Measurements from ENCODE around the gene ANKRD1.
"Not testable (repeated sequence)": the region's sequence is repeated elsewhere in the genome, so short reads cannot be mapped to it uniquely, and the experiment has no call there.

Gene ANKRD1

DNA sequence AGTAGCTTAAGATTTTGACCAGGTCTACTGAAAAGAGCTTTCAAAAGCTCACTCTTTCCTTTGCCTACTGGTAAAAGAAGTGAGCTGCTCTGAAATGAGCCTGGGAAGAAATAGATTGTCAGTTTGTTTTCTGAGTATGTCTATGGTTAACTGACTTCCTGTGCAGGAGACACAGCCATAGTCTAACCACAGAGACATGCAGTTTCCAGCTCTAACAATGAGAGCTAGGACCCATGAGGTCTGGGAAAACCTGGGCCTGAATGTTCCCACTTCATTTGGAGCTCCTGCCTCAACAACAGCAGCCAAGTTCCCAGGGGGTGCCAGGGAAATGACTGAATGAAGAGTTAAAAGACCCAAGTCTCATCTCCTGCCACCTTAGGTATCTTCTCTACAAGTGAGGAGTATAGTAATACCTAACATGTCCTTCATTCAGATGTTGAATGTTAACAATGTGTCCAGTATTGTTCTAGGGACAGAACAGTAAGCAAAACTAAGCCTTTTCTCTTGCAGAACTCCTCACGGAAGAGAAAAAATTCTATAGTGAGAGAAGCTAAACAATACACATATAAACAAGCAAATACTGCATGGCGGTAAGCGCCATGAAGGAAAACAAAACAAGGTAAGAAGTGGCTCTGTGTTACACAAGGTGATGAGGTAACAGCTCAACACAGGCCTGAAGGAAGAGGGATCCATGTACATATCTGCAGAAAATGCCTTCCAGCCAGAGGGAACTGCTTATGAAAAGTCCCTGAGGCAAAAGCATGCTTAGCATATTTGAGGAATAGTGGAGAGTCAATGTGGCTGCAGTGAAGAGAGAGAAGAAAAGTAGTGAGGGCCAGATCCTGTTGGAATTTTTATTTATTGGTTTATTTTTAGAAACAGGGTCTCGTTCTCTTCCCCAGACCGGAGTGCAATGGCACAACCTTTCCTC is 26.4 kb upstream of the ANKRD1 start:
- DNase-seq (ENCODE audit: low read depth), result peak; percentile 55
- H3K4me3 ChIP-seq (replicated peaks; ENCODE audit: low read depth, low read length), result no peak overlapping the region
- TF ChIP-seq, protein P1, sequence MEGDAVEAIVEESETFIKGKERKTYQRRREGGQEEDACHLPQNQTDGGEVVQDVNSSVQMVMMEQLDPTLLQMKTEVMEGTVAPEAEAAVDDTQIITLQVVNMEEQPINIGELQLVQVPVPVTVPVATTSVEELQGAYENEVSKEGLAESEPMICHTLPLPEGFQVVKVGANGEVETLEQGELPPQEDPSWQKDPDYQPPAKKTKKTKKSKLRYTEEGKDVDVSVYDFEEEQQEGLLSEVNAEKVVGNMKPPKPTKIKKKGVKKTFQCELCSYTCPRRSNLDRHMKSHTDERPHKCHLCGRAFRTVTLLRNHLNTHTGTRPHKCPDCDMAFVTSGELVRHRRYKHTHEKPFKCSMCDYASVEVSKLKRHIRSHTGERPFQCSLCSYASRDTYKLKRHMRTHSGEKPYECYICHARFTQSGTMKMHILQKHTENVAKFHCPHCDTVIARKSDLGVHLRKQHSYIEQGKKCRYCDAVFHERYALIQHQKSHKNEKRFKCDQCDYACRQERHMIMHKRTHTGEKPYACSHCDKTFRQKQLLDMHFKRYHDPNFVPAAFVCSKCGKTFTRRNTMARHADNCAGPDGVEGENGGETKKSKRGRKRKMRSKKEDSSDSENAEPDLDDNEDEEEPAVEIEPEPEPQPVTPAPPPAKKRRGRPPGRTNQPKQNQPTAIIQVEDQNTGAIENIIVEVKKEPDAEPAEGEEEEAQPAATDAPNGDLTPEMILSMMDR (IDR thresholded peaks at IDR 0.05; ENCODE audit: low read length, missing control alignments), result no peak

DNA sequence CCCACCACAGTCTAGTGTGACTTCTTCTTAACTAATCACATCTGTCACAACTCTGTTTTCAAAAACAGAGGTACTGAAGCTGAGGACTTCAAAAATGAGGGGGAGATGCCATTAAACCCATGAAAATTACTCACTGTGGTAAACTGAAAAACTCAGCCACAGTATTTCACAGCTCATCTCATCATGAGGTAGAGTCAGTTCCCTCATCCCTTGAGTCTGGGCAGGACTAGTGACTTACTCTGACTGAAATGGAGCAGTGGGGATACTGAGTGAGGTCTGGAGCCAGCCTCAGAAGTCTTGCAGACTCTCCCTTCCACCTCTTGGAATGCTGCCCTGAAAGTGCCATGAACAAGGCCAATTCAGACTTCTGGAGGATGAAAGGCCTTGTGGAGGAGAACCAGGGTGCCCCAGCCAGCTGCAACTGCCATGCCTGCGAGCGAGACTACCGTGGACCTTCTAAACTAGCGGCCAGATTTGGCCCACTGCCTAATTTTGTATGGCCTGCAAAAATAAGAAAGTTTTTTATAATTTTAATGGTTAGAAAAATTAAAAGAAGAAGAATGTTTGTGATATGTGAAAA is 24.7 kb upstream of the ANKRD1 start:
- TF ChIP-seq, protein P1 (IDR thresholded peaks at IDR 0.05; ENCODE audit: low read length, missing control alignments), result no peak
- H3K4me3 ChIP-seq (replicated peaks; ENCODE audit: low read depth, low read length), result no peak overlapping the region
- DNase-seq (ENCODE audit: low read depth), result no peak

DNA sequence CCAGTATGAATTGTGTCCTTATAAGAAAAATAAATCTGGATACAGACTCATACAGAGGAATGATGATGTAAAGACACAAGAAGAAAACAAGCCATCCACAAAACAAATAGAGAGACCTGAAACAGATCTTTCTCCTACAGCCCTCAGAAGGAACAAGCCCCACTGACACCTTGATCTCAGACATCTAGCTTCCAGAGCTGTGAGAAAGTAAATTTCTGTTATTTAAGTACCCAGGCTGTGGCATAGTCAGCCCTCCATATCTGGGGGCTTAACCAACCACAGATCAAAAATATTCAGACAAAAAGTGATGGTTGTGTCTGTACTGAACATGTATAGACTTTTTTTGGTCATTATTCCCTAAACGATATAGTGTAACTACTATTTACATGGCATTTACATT is 23.9 kb upstream of the ANKRD1 start:
- H3K4me3 ChIP-seq (replicated peaks; ENCODE audit: low read depth, low read length), result no peak overlapping the region
- TF ChIP-seq, protein P1 (IDR thresholded peaks at IDR 0.05; ENCODE audit: low read length, missing control alignments), result no peak
- DNase-seq (ENCODE audit: low read depth), result no peak

DNA sequence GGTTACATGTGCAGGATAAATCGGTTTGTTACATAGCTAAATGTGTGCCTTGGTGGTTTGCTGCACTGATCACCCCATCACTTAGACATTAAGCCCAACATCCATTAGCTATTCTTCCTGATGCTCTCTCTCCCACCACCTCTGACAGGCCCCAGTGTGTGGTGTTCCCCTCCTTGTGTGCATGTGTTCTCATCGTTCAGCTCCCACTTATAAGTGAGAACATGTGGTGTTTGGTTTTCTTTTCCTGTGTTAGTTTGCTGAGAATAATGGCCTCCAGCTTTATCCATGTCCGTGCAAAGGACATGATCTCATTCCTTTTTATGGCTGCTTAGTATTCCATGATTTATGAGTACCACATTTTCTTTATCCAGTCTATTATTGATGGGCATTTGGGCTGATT is 22.1 kb upstream of the ANKRD1 start:
- H3K4me3 ChIP-seq (replicated peaks; ENCODE audit: low read depth, low read length); DNase-seq (ENCODE audit: low read depth): not testable (repeated sequence)

DNA sequence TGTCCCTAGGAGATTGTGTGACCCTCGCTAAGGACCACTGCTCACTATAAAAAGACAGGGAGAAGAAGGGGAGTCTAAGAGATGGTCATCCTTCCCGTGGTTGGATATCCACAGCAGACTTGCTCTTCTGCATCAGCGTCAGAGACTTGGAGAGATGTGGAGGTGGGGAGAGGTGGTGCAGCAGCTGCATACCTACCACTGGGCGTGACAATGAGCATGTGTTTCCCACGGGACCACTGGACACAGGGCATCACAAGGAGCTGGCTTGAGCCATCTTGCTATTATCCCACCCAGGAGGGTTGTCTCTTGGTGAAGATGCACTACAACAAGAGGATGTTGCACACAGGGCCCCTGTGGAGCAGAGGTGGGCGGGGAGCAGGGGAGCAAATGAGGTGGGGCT is 18.8 kb upstream of the ANKRD1 start:
- no peak for DNase-seq (ENCODE audit: low read depth)
- H3K4me3 ChIP-seq (replicated peaks; ENCODE audit: low read depth, low read length), result no peak overlapping the region
- TF ChIP-seq, protein P1 (IDR thresholded peaks at IDR 0.05; ENCODE audit: low read length, missing control alignments), result no peak

DNA sequence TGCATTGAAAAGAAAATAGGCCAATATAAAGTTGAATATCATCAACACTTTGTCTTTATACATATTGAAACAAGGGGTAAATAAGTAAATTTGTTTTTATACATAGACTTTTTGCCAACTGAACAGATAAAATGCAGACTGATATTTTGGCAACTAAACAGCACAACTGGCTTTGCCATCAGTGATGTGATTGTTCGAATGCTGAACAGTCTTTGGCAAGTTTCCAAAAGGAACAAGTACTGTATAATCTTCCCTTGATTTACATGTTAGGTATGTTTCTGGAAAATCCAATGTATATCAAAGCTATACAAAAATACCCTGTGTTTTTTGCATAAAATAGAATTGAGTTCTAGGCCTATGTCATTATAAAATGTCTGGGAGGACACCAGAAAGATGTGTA is 18.2 kb upstream of the ANKRD1 start:
- TF ChIP-seq, protein P1 (IDR thresholded peaks at IDR 0.05; ENCODE audit: low read length, missing control alignments), result no peak
- no peak overlapping the region for H3K4me3 ChIP-seq (replicated peaks; ENCODE audit: low read depth, low read length)
- DNase-seq (ENCODE audit: low read depth), result peak; percentile 34

DNA sequence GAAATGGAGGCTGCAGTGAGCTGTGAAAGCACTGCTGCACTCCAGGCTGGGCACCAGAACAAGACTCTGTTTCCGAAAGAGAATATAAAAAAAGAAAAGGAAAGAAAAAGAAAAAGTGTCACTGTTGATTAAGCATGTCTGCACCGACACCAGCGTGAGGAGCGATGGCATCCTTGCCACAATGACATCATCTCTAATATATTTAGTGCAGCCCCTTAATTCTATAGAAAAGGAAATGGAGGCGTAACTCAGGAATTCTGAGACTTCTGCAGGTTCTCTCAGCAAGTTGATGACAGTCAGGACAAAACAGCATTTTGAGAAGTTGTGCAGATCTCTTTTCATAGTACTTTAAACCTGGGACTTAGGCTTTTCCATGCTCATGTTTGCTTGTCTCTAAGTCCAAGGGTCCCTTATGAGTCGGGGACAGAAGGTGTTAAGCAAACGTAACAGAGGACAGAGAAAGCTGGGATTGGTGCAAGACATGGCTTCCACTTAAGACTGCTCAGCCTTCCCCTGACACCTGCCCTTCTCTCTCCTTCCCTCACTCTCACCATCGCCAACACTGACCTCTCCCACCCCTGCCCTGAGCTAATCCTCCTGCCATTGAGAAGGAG is 16.9 kb upstream of the ANKRD1 start:
- no peak overlapping the region for H3K4me3 ChIP-seq (replicated peaks; ENCODE audit: low read depth, low read length)
- DNase-seq (ENCODE audit: low read depth), result no peak
- TF ChIP-seq, protein P1 (IDR thresholded peaks at IDR 0.05; ENCODE audit: low read length, missing control alignments), result no peak

Measured in fibroblast of pulmonary artery (primary cell).